Parathyroid adenoma (tissue), 2 donors: Measurements from ENCODE around the gene CYP4F12.
"Not testable (repeated sequence)": the region's sequence is repeated elsewhere in the genome, so short reads cannot be mapped to it uniquely, and the experiment has no call there.

Experiments
- H2AFZ ChIP-seq: fragments of 300-600 bp; sonication (generic); one replicate; pipeline ENCODE4 v1.7.0; 2017; ENCODE audit warnings: antibody characterized with exemption, mild to moderate bottlenecking
- H3K27ac ChIP-seq: fragments of 300-600 bp; sonication (generic); one replicate; pipeline ENCODE4 v1.7.0; 2017
- H3K27me3 ChIP-seq: fragments of 300-600 bp; sonication (generic); one replicate; pipeline ENCODE4 v1.7.0; 2017; ENCODE audit warnings: low read length; ENCODE audit not compliant: control insufficient read depth, insufficient read depth
- H3K36me3 ChIP-seq: fragments of 300-600 bp; sonication (generic); one replicate; pipeline ENCODE4 v1.7.0; 2017; ENCODE audit warnings: low read length; ENCODE audit not compliant: control insufficient read depth, insufficient read depth
- H3K4me1 ChIP-seq: fragments of 300-600 bp; sonication (generic); one replicate; pipeline ENCODE4 v1.7.0; 2017; ENCODE audit warnings: control low read depth
- H3K4me2 ChIP-seq: fragments of 300-600 bp; sonication (generic); one replicate; pipeline ENCODE4 v1.7.0; 2017; ENCODE audit warnings: low read length
- H3K4me3 ChIP-seq: fragments of 300-600 bp; sonication (generic); one replicate; pipeline ENCODE4 v1.7.0; 2017; ENCODE audit warnings: low read depth, low read length
- H3K79me2 ChIP-seq: fragments of 300-600 bp; sonication (generic); one replicate; pipeline ENCODE4 v1.7.0; 2017; ENCODE audit warnings: control low read depth
- H3K9ac ChIP-seq: fragments of 300-600 bp; sonication (generic); one replicate; pipeline ENCODE4 v1.7.0; 2017; ENCODE audit warnings: mild to moderate bottlenecking
- H3K9me3 ChIP-seq: fragments of 300-600 bp; sonication (generic); one replicate; pipeline ENCODE4 v1.7.0; 2017; ENCODE audit warnings: low read length; ENCODE audit not compliant: control insufficient read depth
- CTCF ChIP-seq: fragments of 300-600 bp; sonication (generic); IDR thresholded peaks from one replicate; pipeline ENCODE4 v1.7.0; 2017; ENCODE audit warnings: antibody characterized with exemption, mild to moderate bottlenecking
- donor health status: primary hyperparathyroidism.

The CYP4F12 gene

GRCh38 chr19:15644066-15644741 lies 28.7 kb upstream of the CYP4F12 start:
- Histone ChIP-seq H3K27ac (no peak overlapping the region), H3K9ac (no peak overlapping the region), H3K4me1 (no peaks in the 10 kb centered on the region), H3K27me3 (no peaks in the 10 kb centered on the region), H3K4me3 (no peak overlapping the region), H3K79me2 (no peaks in the 10 kb centered on the region), H3K4me2 (no peak overlapping the region), H3K36me3 (no peaks in the 10 kb centered on the region), H3K9me3 (no peaks in the 10 kb centered on the region), H2AFZ (no peak overlapping the region)
- no peak for TF ChIP-seq CTCF

DNA sequence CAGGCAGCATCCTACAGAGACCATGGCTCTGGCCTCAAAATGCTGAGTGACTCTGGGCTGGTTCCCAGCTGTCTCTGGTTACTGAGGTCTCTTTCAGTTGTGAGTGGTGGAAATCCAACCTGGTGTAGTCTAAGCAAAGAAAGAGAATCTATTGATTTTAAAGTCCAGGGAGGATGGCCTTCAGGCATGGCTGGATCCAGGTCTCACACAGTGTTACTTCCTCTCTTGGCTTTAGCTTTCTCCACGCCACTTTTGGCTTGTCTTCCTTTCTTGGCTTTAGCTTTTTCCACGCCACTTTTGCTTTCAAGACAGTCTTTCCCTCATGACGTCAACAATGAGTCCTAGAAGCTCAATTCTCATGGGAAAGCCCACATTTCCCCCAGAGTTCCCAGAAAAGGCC lies 28.1 kb upstream of the CYP4F12 start:
- H3K9ac ChIP-seq = no peak overlapping the region
- no peaks in the 10 kb centered on the region for H3K36me3 ChIP-seq
- no peak overlapping the region for H3K27ac ChIP-seq
- no peak overlapping the region for H3K4me3 ChIP-seq
- H3K27me3 ChIP-seq = no peaks in the 10 kb centered on the region
- no peak for TF ChIP-seq CTCF
- no peak overlapping the region for H3K4me2 ChIP-seq
- no peak overlapping the region for H2AFZ ChIP-seq
- H3K9me3 ChIP-seq = no peaks in the 10 kb centered on the region
- H3K79me2 ChIP-seq = no peaks in the 10 kb centered on the region
- H3K4me1 ChIP-seq = no peaks in the 10 kb centered on the region

- Histone ChIP-seq H3K79me2 (no peaks in the 10 kb centered on the region), H3K4me2 (no peak overlapping the region), H3K36me3 (no peaks in the 10 kb centered on the region), H3K4me3 (no peak overlapping the region), H3K4me1 (no peaks in the 10 kb centered on the region), H3K27ac (no peak overlapping the region), H2AFZ (no peak overlapping the region), H3K9ac (no peak overlapping the region), H3K9me3 (no peaks in the 10 kb centered on the region), H3K27me3 (no peaks in the 10 kb centered on the region)
- TF ChIP-seq CTCF = no peak
Observed at GRCh38 chr19:15649526-15649925, 23.4 kb upstream of the CYP4F12 start.

GRCh38 chr19:15650123-15650522 lies 22.8 kb upstream of the CYP4F12 start:
- H3K9ac ChIP-seq, H2AFZ ChIP-seq, H3K27me3 ChIP-seq, H3K4me1 ChIP-seq, H3K4me2 ChIP-seq, H3K36me3 ChIP-seq, H3K79me2 ChIP-seq, H3K9me3 ChIP-seq, H3K27ac ChIP-seq, H3K4me3 ChIP-seq: not testable (repeated sequence)

DNA sequence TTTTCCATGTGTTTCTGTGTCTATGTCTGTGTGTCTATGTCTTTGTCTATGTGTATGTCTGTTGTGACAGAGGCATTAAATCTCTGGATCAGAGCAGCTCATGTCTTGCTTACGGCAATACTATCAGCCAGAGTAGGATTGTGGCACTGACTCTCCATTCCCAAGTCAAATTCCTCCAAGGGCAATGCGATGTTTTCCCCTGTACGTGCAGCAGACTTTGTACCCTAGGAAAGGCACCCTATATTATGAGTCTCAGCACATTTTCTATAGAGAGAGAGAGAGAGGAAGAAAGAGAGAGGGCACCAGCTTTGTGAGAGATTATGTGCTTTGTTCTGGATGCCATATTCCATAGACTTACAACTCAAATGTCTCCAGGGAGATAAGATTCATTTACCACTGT lies 21.1 kb upstream of the CYP4F12 start:
- Histone ChIP-seq H3K36me3 (no peaks in the 10 kb centered on the region), H3K9me3 (no peaks in the 10 kb centered on the region), H2AFZ (no peak overlapping the region), H3K4me2 (no peak overlapping the region), H3K27ac (no peak overlapping the region), H3K79me2 (no peaks in the 10 kb centered on the region), H3K27me3 (no peaks in the 10 kb centered on the region), H3K4me1 (no peaks in the 10 kb centered on the region), H3K9ac (no peak overlapping the region), H3K4me3 (no peak overlapping the region)
- TF ChIP-seq CTCF = no peak
